Stimulated activated memory B cell treated with anti-CD40 and anti-IgM and Interleukin-4, amounts not matched to agents 10 μg/mL and 1 μg/mL and 100 μg/mL, for 72 hours (primary cell): ENCODE measurements around the gene PRUNE2.

Source experiments
- ATAC-seq: fragments of 150-1000 bp; cut with Tn5 transposase; 2 replicates; pipeline ENCODE4 v1.10.0; 2021
- H3K27ac Mint-ChIP-seq: one replicate; pipeline ENCODE4 v1.8.0; 2022; ENCODE audit warnings: mild to moderate bottlenecking, mixed read lengths
- H3K27me3 Mint-ChIP-seq: one replicate; pipeline ENCODE4 v1.8.0; 2022; ENCODE audit warnings: mixed read lengths
- H3K36me3 Mint-ChIP-seq: one replicate; pipeline ENCODE4 v1.8.0; 2022; ENCODE audit warnings: mixed read lengths
- H3K4me1 Mint-ChIP-seq: one replicate; pipeline ENCODE4 v1.8.0; 2022; ENCODE audit warnings: mixed read lengths
- H3K4me3 Mint-ChIP-seq: one replicate; pipeline ENCODE4 v1.8.0; 2022; ENCODE audit warnings: mild to moderate bottlenecking, moderate library complexity, mixed read lengths
- H3K9me3 Mint-ChIP-seq: one replicate; pipeline ENCODE4 v1.8.0; 2022; ENCODE audit warnings: mixed read lengths

Gene PRUNE2

GRCh38 chr9:76567086-76567485, 338.8 kb downstream of the PRUNE2 start:
- H3K4me3 Mint-ChIP-seq = no peak overlapping the region

GRCh38 chr9:76564297-76564696, 341.6 kb downstream of the PRUNE2 start:
- H3K36me3 Mint-ChIP-seq = no peaks in the 10 kb centered on the region
- H3K9me3 Mint-ChIP-seq = peaks cover 6% of the 10 kb centered on the region
- H3K27ac Mint-ChIP-seq = no peak overlapping the region
- no peak overlapping the region for H3K4me3 Mint-ChIP-seq
- H3K4me1 Mint-ChIP-seq = peaks cover 39% of the 10 kb centered on the region
- H3K27me3 Mint-ChIP-seq = peaks cover 17% of the 10 kb centered on the region
- no peak for ATAC-seq

More at GRCh38 chr9:76567086-76567485, 338.8 kb downstream of the PRUNE2 start:
- no peak for ATAC-seq
- Mint-ChIP-seq H3K27me3 (peaks cover 18% of the 10 kb centered on the region), H3K9me3 (peaks cover 11% of the 10 kb centered on the region), H3K36me3 (no peaks in the 10 kb centered on the region), H3K4me1 (peaks cover 16% of the 10 kb centered on the region), H3K27ac (no peak overlapping the region)

DNA sequence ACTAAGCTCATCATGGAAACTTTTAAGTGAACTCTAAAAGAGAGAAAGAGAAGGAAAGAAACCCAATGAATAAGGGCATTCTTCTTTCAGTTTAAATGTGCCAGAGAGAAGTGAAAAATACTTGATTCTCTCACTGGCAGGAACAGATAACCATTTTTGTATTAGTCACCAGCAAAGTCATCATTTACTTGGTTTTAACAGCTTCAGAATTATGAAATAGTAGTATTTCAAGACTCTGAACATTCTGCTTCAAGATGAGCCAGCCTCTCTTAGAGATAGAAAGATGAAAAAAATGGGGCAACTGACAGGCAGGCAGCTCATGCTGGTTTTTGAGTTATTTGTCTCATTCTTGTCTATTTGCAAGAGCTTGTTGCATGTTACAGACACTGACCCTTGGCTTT, 343.4 kb downstream of the PRUNE2 start:
- Mint-ChIP-seq H3K27me3 (no peaks in the 10 kb centered on the region), H3K4me1 (peaks cover 45% of the 10 kb centered on the region), H3K4me3 (no peak overlapping the region), H3K27ac (peak overlapping the region; percentile 64), H3K9me3 (peaks cover 6% of the 10 kb centered on the region), H3K36me3 (no peaks in the 10 kb centered on the region)
- peak; percentile 77 for ATAC-seq

GRCh38 chr9:76561900-76562299, 344.0 kb downstream of the PRUNE2 start:
- ATAC-seq = peak; percentile 38
- Mint-ChIP-seq H3K27me3 (no peaks in the 10 kb centered on the region), H3K27ac (peak overlapping the region; percentile 64), H3K9me3 (peaks cover 6% of the 10 kb centered on the region), H3K4me1 (peaks cover 45% of the 10 kb centered on the region), H3K36me3 (no peaks in the 10 kb centered on the region), H3K4me3 (peak overlapping the region; percentile 6)
